ENCODE measurements around the gene NR2F1-AS1. TPM values are rescaled to one million over a fixed set of nuclear protein-coding genes. Genes with fewer than 3 reads are reported as not detected.
A peak's percentile ranks its signal among the peaks of the same experiment; 100 is the strongest.

NR2F1-AS1 gene
- polyA plus RNA-seq, 2 of the 4 experiments (the other 2 are of a cell fraction): 5.5 to 8.3 TPM

DNA sequence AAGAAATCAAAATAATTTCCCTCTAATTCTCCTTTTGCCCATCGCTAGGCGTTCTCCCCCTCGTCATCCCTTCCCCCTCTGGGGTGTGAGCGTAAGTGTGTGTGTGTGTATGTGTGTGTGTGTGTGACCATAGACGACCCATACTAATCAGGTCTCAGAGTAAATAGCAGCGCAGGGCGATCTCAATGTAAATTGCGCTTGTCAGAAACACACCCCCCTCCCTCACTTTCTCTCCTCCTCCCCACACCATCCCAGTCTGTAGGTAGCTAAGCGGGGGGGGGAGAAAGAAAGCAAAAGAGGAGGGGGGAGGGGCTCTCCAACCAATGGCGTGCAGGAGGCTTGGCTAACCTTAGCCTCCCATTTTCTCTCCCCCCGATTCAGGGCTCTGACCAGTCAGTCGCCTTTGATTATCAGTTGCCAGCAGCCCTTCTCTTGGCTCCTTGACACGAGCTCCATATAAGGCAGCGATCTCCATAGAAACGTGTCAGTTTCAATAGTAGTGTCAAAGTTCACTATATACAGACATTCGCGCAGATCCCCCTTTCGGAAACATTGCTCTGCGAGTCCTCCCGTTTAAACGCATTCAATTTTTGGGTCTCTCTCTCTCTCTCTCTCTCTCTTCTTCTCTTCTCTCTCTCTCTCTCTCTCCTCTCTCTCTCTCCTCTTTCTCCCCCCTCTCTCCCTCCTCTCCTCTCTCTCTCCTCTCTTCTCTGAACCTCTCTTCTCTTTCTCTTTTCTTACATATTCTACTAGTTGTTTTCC is 1.8 kb upstream of the NR2F1-AS1 start, which contains the start of gene NR2F1:
Gene NR2F1, plus strand, starts transcription at position 546 of the 762 bp plus-strand sequence. CDS start 1,802 bp downstream, outside the sequence.
- peak within 1 kb of the TSS; percentile 78 for H3K4me3 ChIP-seq
- TF ChIP-seq, protein P1, sequence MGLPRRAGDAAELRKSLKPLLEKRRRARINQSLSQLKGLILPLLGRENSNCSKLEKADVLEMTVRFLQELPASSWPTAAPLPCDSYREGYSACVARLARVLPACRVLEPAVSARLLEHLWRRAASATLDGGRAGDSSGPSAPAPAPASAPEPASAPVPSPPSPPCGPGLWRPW (IDR thresholded peaks at IDR 0.05): no peak
- TF ChIP-seq POLR2A (IDR thresholded peaks at IDR 0.05; ENCODE audit: low read length) (no peak), JUN (IDR thresholded peaks at IDR 0.05) (peak in 1 of 2 experiments; percentile 13; a peak in 1 of 5 replicates), CEBPB (IDR thresholded peaks at IDR 0.05) (no peak), MAZ (IDR thresholded peaks at IDR 0.05; ENCODE audit: borderline replicate concordance, low read depth, low read length) (peak; percentile 56; the same call in 1 of the 2 replicates), FOSL2 (IDR thresholded peaks at IDR 0.05) (no peak), FOSL2 (CRISPR knock-in tag; IDR thresholded peaks at IDR 0.05) (peak; percentile 36)
- TF ChIP-seq, protein P2, sequence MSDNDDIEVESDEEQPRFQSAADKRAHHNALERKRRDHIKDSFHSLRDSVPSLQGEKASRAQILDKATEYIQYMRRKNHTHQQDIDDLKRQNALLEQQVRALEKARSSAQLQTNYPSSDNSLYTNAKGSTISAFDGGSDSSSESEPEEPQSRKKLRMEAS (IDR thresholded peaks at IDR 0.05): peak; percentile 38; the same call in 1 of the 2 replicates
- H3K4me2 ChIP-seq: peak within 1 kb of the TSS; percentile 99
- peak within 1 kb of the TSS; percentile 87 to 94 for H3K27ac ChIP-seq
- peak; percentile 48 to 95 for DNase-seq (ENCODE audit: low read depth in 1 of 2, low spot score in 1 of 2)
- ChIA-PET POLR2A (interaction anchor here (0.6 to 0.8 kb wide), 6 partner anchors 82 to 1249 kb away, joined by 3 to 4 read pairs (median 3); no protein-coding TSS in a partner anchor), CTCF (interaction anchor here (0.6 to 1.5 kb wide), 10 partner anchors 25 to 697 kb away, joined by 3 to 7 read pairs (median 4); no protein-coding TSS in a partner anchor)
- WGBS (ENCODE audit: missing lambda C conversion rate): 1% methylated on average over 21 of the region's 21 CpGs
- H3K9me3 ChIP-seq: no peaks in the 10 kb centered on the region
- FAIRE-seq: no peak
- H3K4me1 ChIP-seq: peaks cover 7% of the 10 kb centered on the region; the same call in 1 of the 3 replicates
- peak; percentile 26 to 60 for ATAC-seq

DNA sequence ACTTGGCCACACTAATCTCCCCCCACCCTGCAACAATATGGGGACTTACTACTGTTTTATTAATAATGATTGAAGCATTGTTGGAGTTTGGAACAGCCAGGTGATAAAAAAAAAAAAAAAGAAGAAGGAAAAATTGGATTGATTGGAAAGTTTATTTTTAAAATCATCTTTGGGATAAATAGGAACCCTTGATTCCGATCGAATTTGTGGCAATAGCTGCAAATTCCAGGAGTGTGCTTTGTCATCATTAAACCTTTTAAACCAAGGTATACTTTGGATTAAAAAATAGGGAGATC is 1.1 kb upstream of the NR2F1-AS1 start:
- no peak for DNase-seq (ENCODE audit: low read depth in 1 of 2, low spot score in 1 of 2)
- ATAC-seq: no peak
- TF ChIP-seq, protein P3, sequence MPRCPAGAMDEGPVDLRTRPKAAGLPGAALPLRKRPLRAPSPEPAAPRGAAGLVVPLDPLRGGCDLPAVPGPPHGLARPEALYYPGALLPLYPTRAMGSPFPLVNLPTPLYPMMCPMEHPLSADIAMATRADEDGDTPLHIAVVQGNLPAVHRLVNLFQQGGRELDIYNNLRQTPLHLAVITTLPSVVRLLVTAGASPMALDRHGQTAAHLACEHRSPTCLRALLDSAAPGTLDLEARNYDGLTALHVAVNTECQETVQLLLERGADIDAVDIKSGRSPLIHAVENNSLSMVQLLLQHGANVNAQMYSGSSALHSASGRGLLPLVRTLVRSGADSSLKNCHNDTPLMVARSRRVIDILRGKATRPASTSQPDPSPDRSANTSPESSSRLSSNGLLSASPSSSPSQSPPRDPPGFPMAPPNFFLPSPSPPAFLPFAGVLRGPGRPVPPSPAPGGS (IDR thresholded peaks at IDR 0.05): no peak
- TF ChIP-seq FOXS1 (CRISPR knock-in tag; IDR thresholded peaks at IDR 0.05): no peak
- no peak for TF ChIP-seq TFCP2L1 (CRISPR knock-in tag; IDR thresholded peaks at IDR 0.05)
- TF ChIP-seq FOSB (CRISPR knock-in tag; IDR thresholded peaks at IDR 0.05): no peak
- TF ChIP-seq MAZ (IDR thresholded peaks at IDR 0.05; ENCODE audit: borderline replicate concordance, low read depth, low read length): no peak
- no peak for TF ChIP-seq EP300 (IDR thresholded peaks at IDR 0.05)
- TF ChIP-seq, protein P4, sequence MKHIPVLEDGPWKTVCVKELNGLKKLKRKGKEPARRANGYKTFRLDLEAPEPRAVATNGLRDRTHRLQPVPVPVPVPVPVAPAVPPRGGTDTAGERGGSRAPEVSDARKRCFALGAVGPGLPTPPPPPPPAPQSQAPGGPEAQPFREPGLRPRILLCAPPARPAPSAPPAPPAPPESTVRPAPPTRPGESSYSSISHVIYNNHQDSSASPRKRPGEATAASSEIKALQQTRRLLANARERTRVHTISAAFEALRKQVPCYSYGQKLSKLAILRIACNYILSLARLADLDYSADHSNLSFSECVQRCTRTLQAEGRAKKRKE (CRISPR knock-in tag; IDR thresholded peaks at IDR 0.05; ENCODE audit: low read depth): no peak
- TF ChIP-seq, protein P5, sequence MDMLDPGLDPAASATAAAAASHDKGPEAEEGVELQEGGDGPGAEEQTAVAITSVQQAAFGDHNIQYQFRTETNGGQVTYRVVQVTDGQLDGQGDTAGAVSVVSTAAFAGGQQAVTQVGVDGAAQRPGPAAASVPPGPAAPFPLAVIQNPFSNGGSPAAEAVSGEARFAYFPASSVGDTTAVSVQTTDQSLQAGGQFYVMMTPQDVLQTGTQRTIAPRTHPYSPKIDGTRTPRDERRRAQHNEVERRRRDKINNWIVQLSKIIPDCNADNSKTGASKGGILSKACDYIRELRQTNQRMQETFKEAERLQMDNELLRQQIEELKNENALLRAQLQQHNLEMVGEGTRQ (IDR thresholded peaks at IDR 0.05): no peak
- TF ChIP-seq, protein P6, sequence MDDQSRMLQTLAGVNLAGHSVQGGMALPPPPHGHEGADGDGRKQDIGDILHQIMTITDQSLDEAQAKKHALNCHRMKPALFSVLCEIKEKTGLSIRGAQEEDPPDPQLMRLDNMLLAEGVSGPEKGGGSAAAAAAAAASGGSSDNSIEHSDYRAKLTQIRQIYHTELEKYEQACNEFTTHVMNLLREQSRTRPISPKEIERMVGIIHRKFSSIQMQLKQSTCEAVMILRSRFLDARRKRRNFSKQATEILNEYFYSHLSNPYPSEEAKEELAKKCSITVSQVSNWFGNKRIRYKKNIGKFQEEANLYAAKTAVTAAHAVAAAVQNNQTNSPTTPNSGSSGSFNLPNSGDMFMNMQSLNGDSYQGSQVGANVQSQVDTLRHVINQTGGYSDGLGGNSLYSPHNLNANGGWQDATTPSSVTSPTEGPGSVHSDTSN (IDR thresholded peaks at IDR 0.05): no peak
- no peak for TF ChIP-seq MYC (IDR thresholded peaks at IDR 0.05; ENCODE audit: borderline replicate concordance, low read length)
- TF ChIP-seq EHF (CRISPR knock-in tag; IDR thresholded peaks at IDR 0.05): no peak
- no peak for TF ChIP-seq ZSCAN20 (CRISPR knock-in tag; IDR thresholded peaks at IDR 0.05)
- TF ChIP-seq RNF2 (IDR thresholded peaks at IDR 0.05; ENCODE audit: borderline replicate concordance, low read depth): no peak
- TF ChIP-seq, protein P7, sequence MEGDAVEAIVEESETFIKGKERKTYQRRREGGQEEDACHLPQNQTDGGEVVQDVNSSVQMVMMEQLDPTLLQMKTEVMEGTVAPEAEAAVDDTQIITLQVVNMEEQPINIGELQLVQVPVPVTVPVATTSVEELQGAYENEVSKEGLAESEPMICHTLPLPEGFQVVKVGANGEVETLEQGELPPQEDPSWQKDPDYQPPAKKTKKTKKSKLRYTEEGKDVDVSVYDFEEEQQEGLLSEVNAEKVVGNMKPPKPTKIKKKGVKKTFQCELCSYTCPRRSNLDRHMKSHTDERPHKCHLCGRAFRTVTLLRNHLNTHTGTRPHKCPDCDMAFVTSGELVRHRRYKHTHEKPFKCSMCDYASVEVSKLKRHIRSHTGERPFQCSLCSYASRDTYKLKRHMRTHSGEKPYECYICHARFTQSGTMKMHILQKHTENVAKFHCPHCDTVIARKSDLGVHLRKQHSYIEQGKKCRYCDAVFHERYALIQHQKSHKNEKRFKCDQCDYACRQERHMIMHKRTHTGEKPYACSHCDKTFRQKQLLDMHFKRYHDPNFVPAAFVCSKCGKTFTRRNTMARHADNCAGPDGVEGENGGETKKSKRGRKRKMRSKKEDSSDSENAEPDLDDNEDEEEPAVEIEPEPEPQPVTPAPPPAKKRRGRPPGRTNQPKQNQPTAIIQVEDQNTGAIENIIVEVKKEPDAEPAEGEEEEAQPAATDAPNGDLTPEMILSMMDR (IDR thresholded peaks at IDR 0.05): no peak
- TF ChIP-seq, protein P8, sequence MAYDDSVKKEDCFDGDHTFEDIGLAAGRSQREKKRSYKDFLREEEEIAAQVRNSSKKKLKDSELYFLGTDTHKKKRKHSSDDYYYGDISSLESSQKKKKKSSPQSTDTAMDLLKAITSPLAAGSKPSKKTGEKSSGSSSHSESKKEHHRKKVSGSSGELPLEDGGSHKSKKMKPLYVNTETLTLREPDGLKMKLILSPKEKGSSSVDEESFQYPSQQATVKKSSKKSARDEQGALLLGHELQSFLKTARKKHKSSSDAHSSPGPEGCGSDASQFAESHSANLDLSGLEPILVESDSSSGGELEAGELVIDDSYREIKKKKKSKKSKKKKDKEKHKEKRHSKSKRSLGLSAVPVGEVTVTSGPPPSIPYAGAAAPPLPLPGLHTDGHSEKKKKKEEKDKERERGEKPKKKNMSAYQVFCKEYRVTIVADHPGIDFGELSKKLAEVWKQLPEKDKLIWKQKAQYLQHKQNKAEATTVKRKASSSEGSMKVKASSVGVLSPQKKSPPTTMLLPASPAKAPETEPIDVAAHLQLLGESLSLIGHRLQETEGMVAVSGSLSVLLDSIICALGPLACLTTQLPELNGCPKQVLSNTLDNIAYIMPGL (CRISPR knock-in tag; IDR thresholded peaks at IDR 0.05; ENCODE audit: borderline replicate concordance): no peak
- TF ChIP-seq RARB (CRISPR knock-in tag; IDR thresholded peaks at IDR 0.05): no peak
- TF ChIP-seq NR3C1 (IDR thresholded peaks at IDR 0.05): no peak
- no peak for TF ChIP-seq RAD21 (conservative IDR thresholded peaks at IDR 0.05 in 1 of 2, IDR thresholded peaks at IDR 0.05 in 1 of 2)
- TF ChIP-seq, protein P2 (IDR thresholded peaks at IDR 0.05): no peak
- TF ChIP-seq ZC3H11A (IDR thresholded peaks at IDR 0.05): no peak
- H3K9me3 ChIP-seq: no peaks in the 10 kb centered on the region
- FAIRE-seq: no peak
- peak overlapping the region; percentile 55 to 94 for H3K27ac ChIP-seq
- peaks cover 7% of the 10 kb centered on the region; the same call in 1 of the 3 replicates for H3K4me1 ChIP-seq
- peak overlapping the region; percentile 78 for H3K4me3 ChIP-seq
- CTCF ChIA-PET: interaction anchor here (0.6 to 1.5 kb wide), 10 partner anchors 26 to 697 kb away, joined by 3 to 7 read pairs (median 4); no protein-coding TSS in a partner anchor
- POLR2A ChIA-PET: no interaction called here
- H3K4me2 ChIP-seq: peak overlapping the region; percentile 99
- 3% methylated on average over 2 of the region's 2 CpGs for WGBS (ENCODE audit: missing lambda C conversion rate)

All from A549 (cell line).